Stimulated activated CD4-positive, alpha-beta T cell treated with anti-CD3 and anti-CD28 coated beads, Interleukin-15, amount 100 ng/mL, for 1 hour (primary cell): ENCODE results near the gene C16orf96.

Source experiments
- DNase-seq, 2 donors: peaks; one replicate each; pipeline ENCODE4 v3.0.0-alpha.2; 2020; ENCODE audit warnings: low read depth in 1 of 2, low spot score in 1 of 2

Gene C16orf96

GRCh38 chr16:4641895-4642294 lies 85.8 kb downstream of the C16orf96 start:
- no peak for DNase-seq

GRCh38 chr16:4646773-4647643 lies 90.9 kb downstream of the C16orf96 start:
- no peak for DNase-seq

- DNase-seq: no peak
Observed at GRCh38 chr16:4647644-4647980, 91.5 kb downstream of the C16orf96 start.

- DNase-seq: no peak
Observed at GRCh38 chr16:4648917-4649316, 92.8 kb downstream of the C16orf96 start.

DNA sequence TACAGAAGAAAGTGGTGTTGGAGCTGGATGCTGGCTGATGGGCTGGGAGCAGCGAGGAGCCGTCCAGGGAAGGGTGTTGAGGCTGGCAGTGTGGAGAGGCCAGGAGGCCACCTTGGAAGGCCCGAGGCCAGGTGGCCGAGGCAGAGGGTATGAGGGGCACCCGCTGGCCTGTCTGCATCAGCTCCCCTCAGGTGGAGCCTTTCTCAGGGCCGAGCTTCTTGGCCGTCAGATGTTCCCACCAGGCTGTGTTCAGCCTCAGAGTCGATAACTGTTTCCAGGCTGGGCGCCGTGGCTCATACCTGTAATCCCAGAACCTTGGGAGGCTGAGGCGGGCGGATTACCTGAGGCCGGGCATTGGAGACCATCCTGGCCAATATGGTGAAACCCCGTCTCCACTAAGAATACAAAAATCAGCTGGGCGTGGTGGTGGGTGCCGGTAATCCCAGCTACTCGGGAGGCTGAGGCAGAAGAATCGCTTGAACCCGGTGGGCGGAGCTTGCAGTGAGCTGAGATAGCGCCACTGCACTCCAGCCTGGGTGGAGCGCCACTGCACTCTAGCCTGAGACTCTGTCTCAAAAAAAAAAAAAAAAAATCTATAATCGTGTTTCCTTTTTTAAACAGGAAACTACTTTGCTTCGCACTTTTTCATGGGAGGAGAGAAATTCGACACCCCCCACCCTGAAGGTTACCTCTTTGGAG lies 93.8 kb downstream of the C16orf96 start:
- DNase-seq: no peak
